Activated CD8-positive, alpha-beta memory T cell treated with anti-CD3 and anti-CD28 coated beads, Interleukin-2, amount 10 ng/mL, durations not matched to agents 7 days and 5 days (primary cell): Measurements from ENCODE around the gene ALX4. TPM values are rescaled to one million over a fixed set of nuclear protein-coding genes. Genes with fewer than 3 reads are reported as not detected.

Source experiments
- ATAC-seq: fragments of 150-1000 bp; cut with Tn5 transposase; one replicate; pipeline ENCODE4 v1.10.0; 2021; ENCODE audit warnings: moderate library complexity
- CTCF ChIA-PET: fragments of 350-600 bp; sonication (Branson Sonifier 250); formaldehyde crosslinking; loops from one replicate; lab custom pipeline; 2021; ENCODE audit warnings: antibody characterized with exemption; lab: Charles Lee
- DNase-seq: peaks from one replicate; pipeline ENCODE4 v3.0.0-alpha.2; 2020
- H3K27ac Mint-ChIP-seq: one replicate; pipeline ENCODE4 v1.8.0; 2021; ENCODE audit warnings: mild to moderate bottlenecking, mixed read lengths
- H3K27me3 Mint-ChIP-seq: one replicate; pipeline ENCODE4 v1.8.0; 2021; ENCODE audit warnings: mixed read lengths
- H3K36me3 Mint-ChIP-seq: one replicate; pipeline ENCODE4 v1.8.0; 2021; ENCODE audit warnings: mild to moderate bottlenecking, mixed read lengths
- H3K4me1 Mint-ChIP-seq: one replicate; pipeline ENCODE4 v1.8.0; 2021; ENCODE audit warnings: mixed read lengths
- H3K4me3 Mint-ChIP-seq: one replicate; pipeline ENCODE4 v1.8.0; 2021; ENCODE audit warnings: mild to moderate bottlenecking, moderate library complexity, mixed read lengths
- H3K9me3 Mint-ChIP-seq: one replicate; pipeline ENCODE4 v1.8.0; 2022; ENCODE audit warnings: low read depth, mixed read lengths
- total RNA-seq, 2 experiments: library from RNA; stranded (reverse); gene quantifications; one replicate each; pipeline ENCODE4 v1.2.3, GENCODE V29; 2021

ALX4 gene
- total RNA-seq, 2 experiments from 2014 or later: not detected

DNA sequence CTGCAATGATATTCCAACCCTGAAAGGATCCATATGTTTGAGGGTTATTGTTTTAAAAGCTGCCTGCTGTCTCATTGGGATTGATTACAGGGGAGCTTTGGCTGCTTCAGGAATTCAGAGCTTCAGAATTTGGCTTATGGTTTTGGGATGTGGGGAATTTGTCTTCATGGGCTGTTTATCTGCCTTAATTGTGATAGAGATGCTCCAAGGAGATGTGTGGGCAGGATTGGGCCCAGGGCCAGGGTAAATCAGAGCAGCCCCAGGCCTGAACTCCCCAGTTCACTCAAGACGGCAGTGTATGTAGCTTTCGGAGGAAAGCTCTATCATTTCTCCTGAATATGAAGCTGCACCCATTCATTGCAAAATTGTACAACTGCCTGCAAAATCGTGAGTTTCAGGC is 88.5 kb downstream of the ALX4 start:
- no peak for ATAC-seq
- CTCF ChIA-PET: no interaction called here
- Mint-ChIP-seq H3K4me3 (no peak overlapping the region), H3K4me1 (no peaks in the 10 kb centered on the region), H3K36me3 (peaks cover 4% of the 10 kb centered on the region), H3K27me3 (no peaks in the 10 kb centered on the region), H3K27ac (no peak overlapping the region), H3K9me3 (no peaks in the 10 kb centered on the region)
- no peak for DNase-seq

DNA sequence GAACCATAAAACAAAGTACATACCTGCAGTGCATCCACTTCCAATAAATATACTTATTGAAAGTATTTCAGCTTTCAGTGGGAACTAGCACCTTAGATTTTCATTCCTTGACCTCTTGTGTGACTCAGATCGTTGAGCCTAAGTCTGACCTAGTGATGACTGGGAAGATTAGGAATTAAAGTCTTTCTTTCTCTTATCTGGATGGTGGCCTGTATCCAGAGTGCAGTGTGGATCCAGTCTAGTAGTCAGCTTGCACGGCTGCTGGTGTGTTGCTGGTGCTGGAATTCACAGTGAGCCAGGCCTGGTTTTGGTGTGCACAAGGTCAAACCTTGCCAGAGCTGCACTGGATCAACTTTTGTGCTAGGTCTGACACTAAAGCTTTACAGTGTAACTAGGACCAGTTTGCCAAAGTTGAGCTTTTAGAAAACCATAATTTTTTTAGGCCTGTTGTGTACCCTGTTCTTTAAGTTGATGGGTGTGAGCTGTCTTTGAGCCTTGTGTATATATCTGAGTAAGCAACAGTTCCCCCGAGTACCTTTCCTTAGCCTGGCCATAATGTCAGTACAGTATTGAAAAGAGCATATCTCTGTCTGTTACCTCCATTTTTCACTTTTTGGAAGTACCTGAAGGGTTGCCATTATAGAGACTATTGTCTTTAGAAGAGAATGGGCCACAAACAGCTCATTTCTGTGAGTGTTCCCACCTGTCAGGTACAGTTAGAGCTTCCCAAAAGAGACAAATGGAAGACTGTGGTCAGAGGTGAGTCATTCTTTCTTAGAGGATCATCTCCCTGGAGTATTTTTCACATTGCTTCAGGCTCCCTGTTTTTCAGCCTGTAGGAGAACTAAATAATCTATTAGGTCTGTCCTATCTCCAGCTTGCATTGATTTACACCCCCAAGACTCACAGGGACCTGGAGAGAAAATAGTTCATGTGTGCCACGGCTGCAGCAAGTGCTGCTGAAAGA is 89.8 kb downstream of the ALX4 start:
- Mint-ChIP-seq H3K36me3 (peaks cover 4% of the 10 kb centered on the region), H3K27me3 (no peaks in the 10 kb centered on the region), H3K27ac (no peak overlapping the region), H3K4me3 (no peak overlapping the region), H3K4me1 (no peaks in the 10 kb centered on the region), H3K9me3 (no peaks in the 10 kb centered on the region)
- DNase-seq (no peak), ATAC-seq (no peak)
- CTCF ChIA-PET: interaction anchor here (1.2 kb wide), 1 partner anchor 12 kb away, joined by 4 read pairs; no protein-coding TSS in a partner anchor

DNA sequence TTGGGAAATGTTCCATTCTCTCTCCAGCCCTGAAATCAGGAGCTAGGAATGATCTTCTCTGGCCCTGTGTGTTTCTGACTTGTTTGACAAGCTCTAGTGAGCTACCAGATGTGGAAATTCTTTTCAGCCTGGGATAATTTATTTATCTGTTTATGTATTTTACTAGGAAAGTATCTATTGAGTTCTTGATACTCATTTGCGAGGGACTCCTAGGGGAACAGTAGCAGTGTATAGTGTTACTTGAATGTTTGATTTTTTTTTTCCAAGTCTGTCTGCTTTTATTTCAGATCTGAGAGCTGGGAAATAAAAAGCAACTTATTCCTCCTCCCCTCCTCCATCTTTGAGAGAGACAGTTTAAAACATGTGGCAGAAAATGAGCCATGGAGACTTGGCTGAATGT is 92.5 kb downstream of the ALX4 start:
- no peak overlapping the region for H3K4me3 Mint-ChIP-seq
- no peak for ATAC-seq

GRCh38 chr11:44213148-44213547 is 96.8 kb downstream of the ALX4 start:
- no peak for ATAC-seq
- no peak overlapping the region for H3K27ac Mint-ChIP-seq
- peaks cover 19% of the 10 kb centered on the region for H3K36me3 Mint-ChIP-seq
- no peaks in the 10 kb centered on the region for H3K27me3 Mint-ChIP-seq
- H3K4me3 Mint-ChIP-seq: no peak overlapping the region
- no peak for DNase-seq
- CTCF ChIA-PET: interaction anchor here (0.7 kb wide), 1 partner anchor 612 kb away, joined by 3 read pairs; no protein-coding TSS in a partner anchor
- peaks cover 8% of the 10 kb centered on the region for H3K9me3 Mint-ChIP-seq
- H3K4me1 Mint-ChIP-seq: peaks cover 7% of the 10 kb centered on the region

More for the DNA sequence above, 92.5 kb downstream of the ALX4 start:
- Mint-ChIP-seq H3K27me3 (no peaks in the 10 kb centered on the region), H3K9me3 (peaks cover under 1% of the 10 kb centered on the region), H3K27ac (no peak overlapping the region), H3K36me3 (peaks cover 4% of the 10 kb centered on the region), H3K4me1 (peaks cover 5% of the 10 kb centered on the region)
- CTCF ChIA-PET: no interaction called here
- DNase-seq: no peak

DNA sequence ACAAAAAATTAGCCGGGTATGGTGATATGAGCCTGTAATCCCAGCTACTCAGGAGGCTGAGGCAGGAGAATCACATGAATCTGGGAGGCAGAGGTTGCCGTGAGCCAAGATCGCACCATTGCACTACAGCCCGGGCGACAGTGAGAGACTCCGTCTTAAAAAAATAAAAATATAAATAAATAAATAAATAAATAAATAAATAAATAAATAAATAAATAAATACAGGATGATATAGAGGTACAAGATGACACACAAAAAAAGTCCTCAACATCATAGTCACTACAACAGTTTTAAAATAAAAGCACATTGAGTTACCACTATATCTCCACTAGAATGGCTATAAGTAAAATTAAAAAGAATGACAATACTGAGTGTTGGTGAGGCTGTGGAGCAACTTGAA is 97.8 kb downstream of the ALX4 start:
- no peak overlapping the region for H3K27ac Mint-ChIP-seq
- H3K27me3 Mint-ChIP-seq: no peaks in the 10 kb centered on the region
- ATAC-seq (no peak), DNase-seq (no peak)
- H3K4me3 Mint-ChIP-seq: no peak overlapping the region
- peaks cover 23% of the 10 kb centered on the region for H3K36me3 Mint-ChIP-seq
- CTCF ChIA-PET: no interaction called here
- peaks cover 8% of the 10 kb centered on the region for H3K9me3 Mint-ChIP-seq
- H3K4me1 Mint-ChIP-seq: peaks cover 7% of the 10 kb centered on the region

Other genes starting within 250 kb of the ALX4 start
- 1 to 10 TPM; 4.9 to 7.7 TPM for gene ACCS, start 243.9 kb downstream of the ALX4 start, total RNA-seq
- gene EXT2, start 214.5 kb downstream of the ALX4 start, total RNA-seq: 10 to 100 TPM; 21.5 to 26.1 TPM